Transverse colon (tissue), 3 donors: ENCODE data around the gene OR51B6.

Source experiments
- CTCF ChIP-seq, 5 experiments: fragments of 200-600 bp in 3 of 5; fragments of 450-650 bp in 2 of 5; sonication (generic) in 3 of 5; IDR thresholded peaks; 1 replicate in 2 of 5; 2 replicates in 3 of 5; pipeline ENCODE4 v1.5.1; 2016 to 2017; ENCODE audit warnings: antibody characterized with exemption in 5 of 5, inconsistent platforms in 3 of 5, mild to moderate bottlenecking in 2 of 5, moderate library complexity in 1 of 5
- POLR2A ChIP-seq: fragments of 450-650 bp; IDR thresholded peaks from one replicate; pipeline ENCODE4 v1.6.1; 2016; ENCODE audit warnings: antibody characterized with exemption, mild to moderate bottlenecking, moderate library complexity

- TF ChIP-seq CTCF (IDR thresholded peaks at IDR 0.05) (no peak), POLR2A (no peak)
These were observed 47.6 kb downstream of the OR51B6 start for GRCh38 chr11:5398936-5399335.
